ENCODE results near the gene C10orf88. TPM values are rescaled to one million over a fixed set of nuclear protein-coding genes. Genes with fewer than 3 reads are reported as not detected.
A peak's percentile ranks its signal among the peaks of the same experiment; 100 is the strongest.

Gene C10orf88
- total and polyA plus RNA-seq, 2 of the 8 experiments (the other 6 are each of a cell fraction or from before 2014, with no cell fraction given) = 3.2 to 11.0 TPM

- peak; percentile 72 for TF ChIP-seq PHF8 (conservative IDR thresholded peaks at IDR 0.05; ENCODE audit: low read depth, low read length)
- no peak for TF ChIP-seq CTCF (IDR thresholded peaks at IDR 0.05; ENCODE audit: control extremely low read depth in 1 of 3, insufficient read depth in 1 of 3, low read depth in 1 of 3, low read length in 3 of 3)
- no peak for TF ChIP-seq JUN (IDR thresholded peaks at IDR 0.05; ENCODE audit: low read depth, low read length)
- TF ChIP-seq ASH2L (IDR thresholded peaks at IDR 0.05; ENCODE audit: low read length) = peak; percentile 97
- TF ChIP-seq NANOG (IDR thresholded peaks at IDR 0.05; ENCODE audit: insufficient read depth, low read depth, low read length, poor library complexity, severe bottlenecking) = peak; percentile 38
- TF ChIP-seq SIN3A (conservative IDR thresholded peaks at IDR 0.05 in 1 of 2, IDR thresholded peaks at IDR 0.05 in 1 of 2; ENCODE audit: low read depth in 1 of 2, low read length in 2 of 2) = peak; percentile 79 to 83; a peak in 3 of 4 replicates
- TF ChIP-seq RBBP5 (IDR thresholded peaks at IDR 0.05; ENCODE audit: borderline replicate concordance, low read depth, low read length) = peak; percentile 88
- TF ChIP-seq POLR2A (IDR thresholded peaks at IDR 0.05; ENCODE audit: control extremely low read depth in 1 of 2, low read depth in 2 of 2, low read length in 2 of 2) = peak in 1 of 2 experiments; percentile 63; a peak in 2 of 3 replicates
- TF ChIP-seq JUND (IDR thresholded peaks at IDR 0.05; ENCODE audit: low read length) = no peak
- peak; percentile 60; the same call in 1 of the 2 replicates for TF ChIP-seq KDM5A (IDR thresholded peaks at IDR 0.05; ENCODE audit: low read length)
- TF ChIP-seq EP300 (IDR thresholded peaks at IDR 0.05; ENCODE audit: borderline replicate concordance in 1 of 2, low read depth in 2 of 2, low read length in 2 of 2) = peak in 1 of 2 experiments; percentile 49; a peak in 1 of 3 replicates
- no peak for TF ChIP-seq EGR1 (IDR thresholded peaks at IDR 0.05; ENCODE audit: borderline replicate concordance, low read depth, low read length)
- peak; percentile 93 for TF ChIP-seq KDM4A (IDR thresholded peaks at IDR 0.05; ENCODE audit: low read depth, low read length, severe bottlenecking)
- TF ChIP-seq RAD21 (IDR thresholded peaks at IDR 0.05 in 1 of 2, conservative IDR thresholded peaks at IDR 0.05 in 1 of 2; ENCODE audit: low read depth in 2 of 2, low read length in 2 of 2) = peak in 1 of 2 experiments; percentile 38; a peak in 1 of 4 replicates
- TF ChIP-seq ATF3 (IDR thresholded peaks at IDR 0.05; ENCODE audit: insufficient read depth, low read depth, low read length) = no peak
- TF ChIP-seq MAFK (IDR thresholded peaks at IDR 0.05; ENCODE audit: low read depth, low read length) = no peak
- TF ChIP-seq TEAD4 (IDR thresholded peaks at IDR 0.05; ENCODE audit: low read depth, low read length) = peak; percentile 20; the same call in 1 of the 2 replicates
- TF ChIP-seq BRCA1 (IDR thresholded peaks at IDR 0.05; ENCODE audit: low read depth, low read length) = no peak
- TF ChIP-seq SIX5 (IDR thresholded peaks at IDR 0.05; ENCODE audit: low read depth, low read length) = no peak; the same call in 1 of the 2 replicates
- TF ChIP-seq BACH1 (IDR thresholded peaks at IDR 0.05; ENCODE audit: low read length) = 0 out of 2 replicates have a peak, but pooled peaks have one; percentile 29
Observed at GRCh38 chr10:122953902-122954730, at the start of gene C10orf88 (continued).
